WI38 (cell line): Measurements from ENCODE around the gene SLX9.

Experiments used
- H3K4me3 ChIP-seq: 2 replicates; pipeline ENCODE4 v1.5.1; 2011; ENCODE audit warnings: low read depth, mild to moderate bottlenecking, control low read depth, low read length
- CTCF ChIP-seq: IDR thresholded peaks from 2 replicates; pipeline ENCODE4 v1.5.1; 2012; ENCODE audit warnings: low read depth, mild to moderate bottlenecking, control low read depth, low read length

The SLX9 gene

GRCh38 chr21:44898851-44899767 is 40.7 kb upstream of the SLX9 start:
- no peak for TF ChIP-seq CTCF
- no peak overlapping the region for H3K4me3 ChIP-seq

- no peak overlapping the region for H3K4me3 ChIP-seq
- no peak for TF ChIP-seq CTCF
These were observed 39.9 kb upstream of the SLX9 start for GRCh38 chr21:44899768-44900558.

GRCh38 chr21:44900559-44901251 is 39.1 kb upstream of the SLX9 start:
- TF ChIP-seq CTCF: no peak
- H3K4me3 ChIP-seq: no peak overlapping the region

GRCh38 chr21:44901391-44902074 is 38.3 kb upstream of the SLX9 start:
- no peak overlapping the region for H3K4me3 ChIP-seq
- TF ChIP-seq CTCF: no peak

- H3K4me3 ChIP-seq: no peak overlapping the region
- TF ChIP-seq CTCF: no peak
These were observed 37.4 kb upstream of the SLX9 start for GRCh38 chr21:44902268-44903049.

- TF ChIP-seq CTCF: no peak
These were observed 36.7 kb upstream of the SLX9 start for GRCh38 chr21:44903050-44903685.

More at GRCh38 chr21:44903050-44903685, 36.7 kb upstream of the SLX9 start:
- no peak overlapping the region for H3K4me3 ChIP-seq
